Measurements from ENCODE around the gene FAM83C. TPM values are rescaled to one million over a fixed set of nuclear protein-coding genes. Genes with fewer than 3 reads are reported as not detected.

The FAM83C gene
- total RNA-seq, 1 experiment from 2014 or later, result not detected

GRCh38 chr20:35267092-35267491, 25.1 kb downstream of the FAM83C start (continued):
- TF ChIP-seq, protein P1, sequence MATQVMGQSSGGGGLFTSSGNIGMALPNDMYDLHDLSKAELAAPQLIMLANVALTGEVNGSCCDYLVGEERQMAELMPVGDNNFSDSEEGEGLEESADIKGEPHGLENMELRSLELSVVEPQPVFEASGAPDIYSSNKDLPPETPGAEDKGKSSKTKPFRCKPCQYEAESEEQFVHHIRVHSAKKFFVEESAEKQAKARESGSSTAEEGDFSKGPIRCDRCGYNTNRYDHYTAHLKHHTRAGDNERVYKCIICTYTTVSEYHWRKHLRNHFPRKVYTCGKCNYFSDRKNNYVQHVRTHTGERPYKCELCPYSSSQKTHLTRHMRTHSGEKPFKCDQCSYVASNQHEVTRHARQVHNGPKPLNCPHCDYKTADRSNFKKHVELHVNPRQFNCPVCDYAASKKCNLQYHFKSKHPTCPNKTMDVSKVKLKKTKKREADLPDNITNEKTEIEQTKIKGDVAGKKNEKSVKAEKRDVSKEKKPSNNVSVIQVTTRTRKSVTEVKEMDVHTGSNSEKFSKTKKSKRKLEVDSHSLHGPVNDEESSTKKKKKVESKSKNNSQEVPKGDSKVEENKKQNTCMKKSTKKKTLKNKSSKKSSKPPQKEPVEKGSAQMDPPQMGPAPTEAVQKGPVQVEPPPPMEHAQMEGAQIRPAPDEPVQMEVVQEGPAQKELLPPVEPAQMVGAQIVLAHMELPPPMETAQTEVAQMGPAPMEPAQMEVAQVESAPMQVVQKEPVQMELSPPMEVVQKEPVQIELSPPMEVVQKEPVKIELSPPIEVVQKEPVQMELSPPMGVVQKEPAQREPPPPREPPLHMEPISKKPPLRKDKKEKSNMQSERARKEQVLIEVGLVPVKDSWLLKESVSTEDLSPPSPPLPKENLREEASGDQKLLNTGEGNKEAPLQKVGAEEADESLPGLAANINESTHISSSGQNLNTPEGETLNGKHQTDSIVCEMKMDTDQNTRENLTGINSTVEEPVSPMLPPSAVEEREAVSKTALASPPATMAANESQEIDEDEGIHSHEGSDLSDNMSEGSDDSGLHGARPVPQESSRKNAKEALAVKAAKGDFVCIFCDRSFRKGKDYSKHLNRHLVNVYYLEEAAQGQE (IDR thresholded peaks at IDR 0.05; ENCODE audit: low read depth), result no peak
- TF ChIP-seq SRF (IDR thresholded peaks at IDR 0.05; ENCODE audit: low read depth), result no peak
- TF ChIP-seq EZH2phosphoT487 (IDR thresholded peaks at IDR 0.05; ENCODE audit: borderline replicate concordance), result no peak
- TF ChIP-seq, protein P2, sequence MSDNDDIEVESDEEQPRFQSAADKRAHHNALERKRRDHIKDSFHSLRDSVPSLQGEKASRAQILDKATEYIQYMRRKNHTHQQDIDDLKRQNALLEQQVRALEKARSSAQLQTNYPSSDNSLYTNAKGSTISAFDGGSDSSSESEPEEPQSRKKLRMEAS (IDR thresholded peaks at IDR 0.05), result no peak

- Histone ChIP-seq H3K9me2 (ENCODE audit: insufficient read depth) (no peaks in the 10 kb centered on the region), H4K20me1 (ENCODE audit: insufficient read depth) (no peaks in the 10 kb centered on the region), H3K4me1 (ENCODE audit: control insufficient read depth in 1 of 2, insufficient read depth in 2 of 2, low read length in 2 of 2) (peaks cover 23 to 31% of the 10 kb centered on the region in 2 experiments), H3K4me2 (ENCODE audit: low read length) (0 out of 2 replicates have a peak overlapping the region, but pooled peaks have one; percentile 3), H3K4me3 (replicated peaks in 1 of 2; ENCODE audit: low read depth in 1 of 2, low read length in 2 of 2) (no peak overlapping the region), H2AFZ (ENCODE audit: low read depth, low read length, poor library complexity, severe bottlenecking) (no peak overlapping the region), H3K36me3 (ENCODE audit: control insufficient read depth in 1 of 2, insufficient read depth in 2 of 2, low read length in 2 of 2) (no peaks in the 10 kb centered on the region), H3K27me3 (ENCODE audit: insufficient read depth, low read length) (no peaks in the 10 kb centered on the region), H3K9me3 (ENCODE audit: control insufficient read depth in 1 of 2, insufficient read depth in 1 of 2, low read depth in 1 of 2, low read length in 2 of 2) (no peaks in the 10 kb centered on the region), H3K79me2 (ENCODE audit: insufficient read depth, low read length) (no peaks in the 10 kb centered on the region), H3K9ac (ENCODE audit: low read length) (no peak overlapping the region), H3K27ac (ENCODE audit: low read depth, low read length) (no peak overlapping the region)
- intact Hi-C loops (cut with micrococcal nuclease), result loop anchor here (1.0 to 10.0 kb wide), 3 partner anchors 119 to 390 kb away; partner anchors contain the start of genes ACSS2 and GGT7
- ChIA-PET POLR2A (interaction anchor here (1.1 kb wide), 1 partner anchor 120 kb away, joined by 4 read pairs; no protein-coding TSS in a partner anchor), CTCF (interaction anchor here (1.0 to 2.6 kb wide), 4 partner anchors 118 to 175 kb away, joined by 3 to 16 read pairs (median 4); partner anchors contain the start of gene EDEM2), RAD21 (ENCODE audit: low non-redundant PET in 1 of 2, low total read pairs in 2 of 2, uncharacterized antibody in 2 of 2, unreplicated experiment in 2 of 2) (interaction anchor here (0.6 to 2.0 kb wide), 4 partner anchors 91 to 130 kb away, joined by 3 to 7 read pairs (median 5); no protein-coding TSS in a partner anchor)
- no peak for DNase-seq (ENCODE audit: low read depth, low spot score)
- peak; percentile 47 for ATAC-seq
- BruUV-seq (replicated peaks), result no TSS peak
- TF ChIP-seq EZH2 (IDR thresholded peaks at IDR 0.05) (no peak), POLR2A (IDR thresholded peaks at IDR 0.05; ENCODE audit: borderline replicate concordance, extremely low read depth, insufficient read depth, insufficient read length) (no peak), RAD21 (IDR thresholded peaks at IDR 0.05; ENCODE audit: low read depth) (peak; percentile 57), ATF3 (IDR thresholded peaks at IDR 0.05) (no peak)
- TF ChIP-seq, protein P3, sequence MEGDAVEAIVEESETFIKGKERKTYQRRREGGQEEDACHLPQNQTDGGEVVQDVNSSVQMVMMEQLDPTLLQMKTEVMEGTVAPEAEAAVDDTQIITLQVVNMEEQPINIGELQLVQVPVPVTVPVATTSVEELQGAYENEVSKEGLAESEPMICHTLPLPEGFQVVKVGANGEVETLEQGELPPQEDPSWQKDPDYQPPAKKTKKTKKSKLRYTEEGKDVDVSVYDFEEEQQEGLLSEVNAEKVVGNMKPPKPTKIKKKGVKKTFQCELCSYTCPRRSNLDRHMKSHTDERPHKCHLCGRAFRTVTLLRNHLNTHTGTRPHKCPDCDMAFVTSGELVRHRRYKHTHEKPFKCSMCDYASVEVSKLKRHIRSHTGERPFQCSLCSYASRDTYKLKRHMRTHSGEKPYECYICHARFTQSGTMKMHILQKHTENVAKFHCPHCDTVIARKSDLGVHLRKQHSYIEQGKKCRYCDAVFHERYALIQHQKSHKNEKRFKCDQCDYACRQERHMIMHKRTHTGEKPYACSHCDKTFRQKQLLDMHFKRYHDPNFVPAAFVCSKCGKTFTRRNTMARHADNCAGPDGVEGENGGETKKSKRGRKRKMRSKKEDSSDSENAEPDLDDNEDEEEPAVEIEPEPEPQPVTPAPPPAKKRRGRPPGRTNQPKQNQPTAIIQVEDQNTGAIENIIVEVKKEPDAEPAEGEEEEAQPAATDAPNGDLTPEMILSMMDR (IDR thresholded peaks at IDR 0.05 in 2 of 3, conservative IDR thresholded peaks at IDR 0.05 in 1 of 3; ENCODE audit: borderline replicate concordance in 1 of 3, insufficient read depth in 1 of 3, low read depth in 2 of 3, low read length in 2 of 3), result peak; percentile 27 to 42 (median 40); a peak in 5 of 6 replicates
- TF ChIP-seq, protein P4, sequence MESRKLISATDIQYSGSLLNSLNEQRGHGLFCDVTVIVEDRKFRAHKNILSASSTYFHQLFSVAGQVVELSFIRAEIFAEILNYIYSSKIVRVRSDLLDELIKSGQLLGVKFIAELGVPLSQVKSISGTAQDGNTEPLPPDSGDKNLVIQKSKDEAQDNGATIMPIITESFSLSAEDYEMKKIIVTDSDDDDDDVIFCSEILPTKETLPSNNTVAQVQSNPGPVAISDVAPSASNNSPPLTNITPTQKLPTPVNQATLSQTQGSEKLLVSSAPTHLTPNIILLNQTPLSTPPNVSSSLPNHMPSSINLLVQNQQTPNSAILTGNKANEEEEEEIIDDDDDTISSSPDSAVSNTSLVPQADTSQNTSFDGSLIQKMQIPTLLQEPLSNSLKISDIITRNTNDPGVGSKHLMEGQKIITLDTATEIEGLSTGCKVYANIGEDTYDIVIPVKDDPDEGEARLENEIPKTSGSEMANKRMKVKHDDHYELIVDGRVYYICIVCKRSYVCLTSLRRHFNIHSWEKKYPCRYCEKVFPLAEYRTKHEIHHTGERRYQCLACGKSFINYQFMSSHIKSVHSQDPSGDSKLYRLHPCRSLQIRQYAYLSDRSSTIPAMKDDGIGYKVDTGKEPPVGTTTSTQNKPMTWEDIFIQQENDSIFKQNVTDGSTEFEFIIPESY (IDR thresholded peaks at IDR 0.05; ENCODE audit: extremely low read depth, insufficient replicate concordance, low read length), result no peak
Measured at GRCh38 chr20:35264755-35265154, 27.5 kb downstream of the FAM83C start.
